Smooth muscle cell of the brain vasculature (primary cell): ENCODE measurements around the gene SMG7.

Experiments
- DNase-seq: peaks from one replicate; pipeline ENCODE4 v3.0.0-alpha.2; 2012; ENCODE audit warnings: low read depth, low spot score

The SMG7 gene

GRCh38 chr1:183590244-183591191 lies 118.2 kb downstream of the SMG7 start, which contains the start of gene NCF2:
Gene NCF2 (minus strand): TSS chr1:183590459. CDS start chr1:183590329, 130 bp downstream.
- no peak for DNase-seq

- no peak for DNase-seq
Observed at GRCh38 chr1:183592733-183593132, 120.4 kb downstream of the SMG7 start.

- DNase-seq, result no peak
Observed at GRCh38 chr1:183593356-183593755, 121.1 kb downstream of the SMG7 start.

GRCh38 chr1:183595537-183595936 lies 123.2 kb downstream of the SMG7 start:
- DNase-seq, result no peak

GRCh38 chr1:183596500-183596899 lies 124.2 kb downstream of the SMG7 start:
- DNase-seq, result no peak

GRCh38 chr1:183597656-183598347 lies 125.5 kb downstream of the SMG7 start:
- no peak for DNase-seq

GRCh38 chr1:183598386-183598785 lies 126.1 kb downstream of the SMG7 start:
- no peak for DNase-seq

- DNase-seq, result no peak
Observed at GRCh38 chr1:183600136-183600535, 127.8 kb downstream of the SMG7 start.

GRCh38 chr1:183600634-183601033 lies 128.3 kb downstream of the SMG7 start:
- no peak for DNase-seq

GRCh38 chr1:183602510-183602909 lies 130.2 kb downstream of the SMG7 start:
- DNase-seq, result no peak
